Left lung (tissue), 10 donors: ENCODE measurements around the gene PRRT2. TPM values are rescaled to one million over a fixed set of nuclear protein-coding genes. Genes with fewer than 3 reads are reported as not detected.
A peak's percentile ranks its signal among the peaks of the same experiment; 100 is the strongest.

ENCODE experiments used
- ATAC-seq: fragments of 200-7000 bp; cut with Tn5 transposase; one replicate; pipeline ENCODE4 v1.9.1; 2020; ENCODE audit warnings: moderate library complexity
- DNase-seq, 4 donors: peaks; one replicate each; pipeline ENCODE4 v3.0.0-alpha.2; 2013 to 2020
- H3K27ac ChIP-seq, 2 donors: fragments of 200-600 bp; sonication (generic) in 1 of 2; one replicate each; pipeline versions ENCODE4 v1.5.0 to v1.8.0; 2020 to 2021
- H3K27me3 ChIP-seq, 2 donors: fragments of 200-600 bp; sonication (generic) in 1 of 2; one replicate each; pipeline versions ENCODE4 v1.5.0 to v1.8.0; 2020 to 2021
- H3K36me3 ChIP-seq, 2 donors: fragments of 200-600 bp; sonication (generic) in 1 of 2; one replicate each; pipeline versions ENCODE4 v1.5.0 to v1.8.0; 2020 to 2021
- H3K4me1 ChIP-seq, 2 donors: fragments of 200-600 bp; one replicate each; pipeline ENCODE4 v1.8.0; 2021
- H3K4me3 ChIP-seq, 2 donors: fragments of 200-600 bp; sonication (generic) in 1 of 2; one replicate each; pipeline versions ENCODE4 v1.5.0 to v1.8.0; 2020 to 2021; ENCODE audit warnings: mild to moderate bottlenecking in 1 of 2
- H3K9me3 ChIP-seq, 2 donors: fragments of 200-600 bp; sonication (generic) in 1 of 2; one replicate each; pipeline versions ENCODE4 v1.5.0 to v1.8.0; 2020 to 2021
- CTCF ChIP-seq, 2 donors: fragments of 200-600 bp; sonication (generic) in 1 of 2; IDR thresholded peaks; one replicate each; pipeline versions ENCODE4 v1.5.0 to v1.8.0; 2021; ENCODE audit warnings: antibody characterized with exemption in 2 of 2
- intact Hi-C, 2 donors: fragments of 100-400 bp; cut with DNase I; formaldehyde crosslinking; loops; one replicate each; pipeline versions ENCODE4 v1.11.2 to v1.14.2; 2022
- polyA plus RNA-seq, 6 donors: library from polyadenylated mRNA; unstranded; fragments of 120-200 nt; gene quantifications; one replicate each; pipeline ENCODE4 v1.2.1, GENCODE V29; 2013; ENCODE audit not compliant: insufficient read length in 6 of 6
- total RNA-seq, 2 donors: library from RNA; stranded (reverse); fragmentation: NEBNext Ultra II Directional; extraction: Animal tissue kit (Norgen Biotek cat#: 25700); gene quantifications; one replicate each; pipeline ENCODE4 v1.2.1, GENCODE V29; 2021
- donor health status: DM: no; HTN: yes; CAD: no.
- donor health status: DM: no; HTN: no; CAD: no.

The PRRT2 gene
- total and polyA plus RNA-seq, 8 donors = 0.94 to 15.1 (median 10.6) TPM

GRCh38 chr16:29845656-29846055 lies 33.7 kb downstream of the PRRT2 start:
- Histone ChIP-seq H3K27me3 (no peaks in the 10 kb centered on the region), H3K9me3 (no peaks in the 10 kb centered on the region), H3K4me1 (peaks cover 0 to 23% of the 10 kb centered on the region in 2 donors), H3K27ac (peak overlapping the region in 1 of 2 donors; percentile 48), H3K4me3 (no peak overlapping the region), H3K36me3 (peaks cover 0 to 87% of the 10 kb centered on the region in 2 donors)
- intact Hi-C loops = no loop called here
- no peak for TF ChIP-seq CTCF (IDR thresholded peaks at IDR 0.05)
- peak; percentile 23 for ATAC-seq
- peak in 1 of 4 donors; percentile 84 for DNase-seq

- peak; percentile 71 for ATAC-seq
- peak in 3 of 4 donors; percentile 52 to 97 (median 79) for DNase-seq
Measured at GRCh38 chr16:29848420-29849297, 36.7 kb downstream of the PRRT2 start.

GRCh38 chr16:29849505-29849904 lies 37.5 kb downstream of the PRRT2 start:
- Histone ChIP-seq H3K4me3 (no peak overlapping the region), H3K27me3 (no peaks in the 10 kb centered on the region), H3K4me1 (peaks cover 0 to 21% of the 10 kb centered on the region in 2 donors), H3K27ac (no peak overlapping the region), H3K36me3 (peaks cover 0 to 51% of the 10 kb centered on the region in 2 donors), H3K9me3 (no peaks in the 10 kb centered on the region)
- peak; percentile 41 for ATAC-seq
- intact Hi-C loops = no loop called here
- TF ChIP-seq CTCF (IDR thresholded peaks at IDR 0.05) = no peak
- no peak for DNase-seq

More at GRCh38 chr16:29848420-29849297, 36.7 kb downstream of the PRRT2 start:
- TF ChIP-seq CTCF (IDR thresholded peaks at IDR 0.05) = peak; percentile 73 to 89
- intact Hi-C loops = no loop called here
- Histone ChIP-seq H3K27ac (no peak overlapping the region), H3K4me3 (no peak overlapping the region), H3K9me3 (no peaks in the 10 kb centered on the region), H3K36me3 (peaks cover 0 to 60% of the 10 kb centered on the region in 2 donors), H3K4me1 (peaks cover 0 to 23% of the 10 kb centered on the region in 2 donors), H3K27me3 (no peaks in the 10 kb centered on the region)

- no peaks in the 10 kb centered on the region for H3K9me3 ChIP-seq
- H3K4me1 ChIP-seq = peaks cover 0 to 11% of the 10 kb centered on the region in 2 donors
- no peak overlapping the region for H3K27ac ChIP-seq
- no peak for ATAC-seq
- no peak overlapping the region for H3K4me3 ChIP-seq
- H3K27me3 ChIP-seq = no peaks in the 10 kb centered on the region
- DNase-seq = no peak
- H3K36me3 ChIP-seq = peaks cover 0 to 36% of the 10 kb centered on the region in 2 donors
- intact Hi-C loops = loop anchor here in 1 of 2 donors (10.0 kb wide), 1 partner anchor 154 kb away; no protein-coding TSS in a partner anchor
- TF ChIP-seq CTCF (IDR thresholded peaks at IDR 0.05) = no peak
Measured at GRCh38 chr16:29850998-29851397, 39.0 kb downstream of the PRRT2 start.

GRCh38 chr16:29852654-29853053 lies 40.7 kb downstream of the PRRT2 start:
- Histone ChIP-seq H3K27me3 (no peaks in the 10 kb centered on the region), H3K27ac (peak overlapping the region in 1 of 2 donors; percentile 20), H3K4me3 (no peak overlapping the region), H3K4me1 (peaks cover 0 to 8% of the 10 kb centered on the region in 2 donors), H3K36me3 (peaks cover 0 to 20% of the 10 kb centered on the region in 2 donors), H3K9me3 (no peaks in the 10 kb centered on the region)
- TF ChIP-seq CTCF (IDR thresholded peaks at IDR 0.05) = no peak
- DNase-seq (peak in 1 of 4 donors; percentile 66), ATAC-seq (peak; percentile 14)
- intact Hi-C loops = loop anchor here in 1 of 2 donors (10.0 kb wide), 1 partner anchor 152 kb away; no protein-coding TSS in a partner anchor
